ENCODE measurements around the gene FBXL12.

GRCh38 chr19:9863759-9864158 lies 44.9 kb upstream of the FBXL12 start:
- TF ChIP-seq EZH2 (IDR thresholded peaks at IDR 0.05; ENCODE audit: borderline replicate concordance, insufficient read depth, low read depth, low read length, poor library complexity, severe bottlenecking): no peak
- TF ChIP-seq, protein P1, sequence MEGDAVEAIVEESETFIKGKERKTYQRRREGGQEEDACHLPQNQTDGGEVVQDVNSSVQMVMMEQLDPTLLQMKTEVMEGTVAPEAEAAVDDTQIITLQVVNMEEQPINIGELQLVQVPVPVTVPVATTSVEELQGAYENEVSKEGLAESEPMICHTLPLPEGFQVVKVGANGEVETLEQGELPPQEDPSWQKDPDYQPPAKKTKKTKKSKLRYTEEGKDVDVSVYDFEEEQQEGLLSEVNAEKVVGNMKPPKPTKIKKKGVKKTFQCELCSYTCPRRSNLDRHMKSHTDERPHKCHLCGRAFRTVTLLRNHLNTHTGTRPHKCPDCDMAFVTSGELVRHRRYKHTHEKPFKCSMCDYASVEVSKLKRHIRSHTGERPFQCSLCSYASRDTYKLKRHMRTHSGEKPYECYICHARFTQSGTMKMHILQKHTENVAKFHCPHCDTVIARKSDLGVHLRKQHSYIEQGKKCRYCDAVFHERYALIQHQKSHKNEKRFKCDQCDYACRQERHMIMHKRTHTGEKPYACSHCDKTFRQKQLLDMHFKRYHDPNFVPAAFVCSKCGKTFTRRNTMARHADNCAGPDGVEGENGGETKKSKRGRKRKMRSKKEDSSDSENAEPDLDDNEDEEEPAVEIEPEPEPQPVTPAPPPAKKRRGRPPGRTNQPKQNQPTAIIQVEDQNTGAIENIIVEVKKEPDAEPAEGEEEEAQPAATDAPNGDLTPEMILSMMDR (IDR thresholded peaks at IDR 0.05): no peak
